ENCODE data around the gene PIP5K1C. TPM values are rescaled to one million over a fixed set of nuclear protein-coding genes. Genes with fewer than 3 reads are reported as not detected.

The PIP5K1C gene
- total RNA-seq, 1 donor from 2014 or later = 11.7 TPM

Other genes starting within 250 kb of the PIP5K1C start
- 1.4 and 2.5 TPM in 2 replicates for gene SMIM24, start 219.9 kb downstream of the PIP5K1C start, total RNA-seq
- 1.0 TPM in 1 of 2 replicates, not detected in the other for gene SMIM44, start 217.0 kb downstream of the PIP5K1C start, total RNA-seq
- gene DOHH, start 199.8 kb downstream of the PIP5K1C start, total RNA-seq = 28.1 and 36.7 TPM in 2 replicates
- gene FZR1, start 194.2 kb downstream of the PIP5K1C start, total RNA-seq = 53.9 and 70.2 TPM in 2 replicates
- not detected in 2 replicates for gene TEKTIP1, start 161.3 kb downstream of the PIP5K1C start, total RNA-seq
- 238 and 260 TPM in 2 replicates for gene MFSD12, start 142.9 kb downstream of the PIP5K1C start, total RNA-seq
- gene HMG20B, start 127.5 kb downstream of the PIP5K1C start, total RNA-seq = 125 and 135 TPM in 2 replicates
- gene GIPC3, start 115.0 kb downstream of the PIP5K1C start, total RNA-seq = not detected in 2 replicates
- 0.17 and 0.51 TPM in 2 replicates for gene TBXA2R, start 93.6 kb downstream of the PIP5K1C start, total RNA-seq
- gene CACTIN, start 73.7 kb downstream of the PIP5K1C start, total RNA-seq = 35.0 and 38.9 TPM in 2 replicates
- gene TJP3, start 7.9 kb upstream of the PIP5K1C start, total RNA-seq = 1.9 and 3.8 TPM in 2 replicates
- 24.6 and 25.8 TPM in 2 replicates for gene APBA3, start 61.2 kb upstream of the PIP5K1C start, total RNA-seq
- 102 and 105 TPM in 2 replicates for gene MRPL54, start 62.2 kb upstream of the PIP5K1C start, total RNA-seq
- gene RAX2, start 71.8 kb upstream of the PIP5K1C start, total RNA-seq = not detected in 2 replicates
- gene MATK, start 85.9 kb upstream of the PIP5K1C start, total RNA-seq = 0.29 TPM in 1 of 2 replicates, not detected in the other
- gene ZFR2, start 168.6 kb upstream of the PIP5K1C start, total RNA-seq = not detected in 2 replicates
- gene ATCAY, start 180.2 kb upstream of the PIP5K1C start, total RNA-seq = not detected in 2 replicates
- gene NMRK2, start 232.6 kb upstream of the PIP5K1C start, total RNA-seq = not detected in 2 replicates

All from epithelial cell of proximal tubule (primary cell).